GM19397 (cell line): ENCODE data around the gene EFCAB5.
"Not testable (repeated sequence)": the region's sequence is repeated elsewhere in the genome, so short reads cannot be mapped to it uniquely, and the experiment has no call there.

ENCODE experiments used
- ATAC-seq: cut with Tn5 transposase; IDR thresholded peaks from one replicate; pipeline ENCODE4 v1.9.1; 2021; ENCODE audit warnings: mild to moderate bottlenecking, moderate library complexity; ENCODE audit not compliant: unreplicated experiment

EFCAB5 gene

GRCh38 chr17:30091771-30092170 is 150.3 kb downstream of the EFCAB5 start:
- no peak for ATAC-seq

- no peak for ATAC-seq
These were observed 151.5 kb downstream of the EFCAB5 start for GRCh38 chr17:30092886-30093285.

- ATAC-seq, result no peak
These were observed 152.2 kb downstream of the EFCAB5 start for GRCh38 chr17:30093463-30094147.

GRCh38 chr17:30095507-30096244 is 154.2 kb downstream of the EFCAB5 start:
- ATAC-seq, result no peak

GRCh38 chr17:30101686-30102390 is 160.4 kb downstream of the EFCAB5 start:
- no peak for ATAC-seq

GRCh38 chr17:30103921-30104320 is 162.5 kb downstream of the EFCAB5 start:
- no peak for ATAC-seq

- peak; percentile 61 for ATAC-seq
These were observed 163.3 kb downstream of the EFCAB5 start for GRCh38 chr17:30104575-30105339.

GRCh38 chr17:30112794-30113193 is 171.4 kb downstream of the EFCAB5 start:
- ATAC-seq, result no peak

- no peak for ATAC-seq
These were observed 171.8 kb downstream of the EFCAB5 start for GRCh38 chr17:30113213-30113612.

- no peak for ATAC-seq
These were observed 174.9 kb downstream of the EFCAB5 start for GRCh38 chr17:30116345-30116660.

- ATAC-seq, result peak; percentile 96
These were observed 175.5 kb downstream of the EFCAB5 start, which contains the start of gene NSRP1 for GRCh38 chr17:30116661-30117551. NSRP1 (plus strand) TSS chr17:30116816; CDS start chr17:30116844, 28 bp downstream.

- no peak for ATAC-seq
These were observed 176.2 kb downstream of the EFCAB5 start for GRCh38 chr17:30117675-30118081.

GRCh38 chr17:30118635-30119034 is 177.2 kb downstream of the EFCAB5 start:
- not testable (repeated sequence) for ATAC-seq

- ATAC-seq, result no peak
These were observed 182.9 kb downstream of the EFCAB5 start for GRCh38 chr17:30124273-30124796.

GRCh38 chr17:30130121-30130520 is 188.7 kb downstream of the EFCAB5 start:
- no peak for ATAC-seq

GRCh38 chr17:30132615-30133014 is 191.2 kb downstream of the EFCAB5 start:
- ATAC-seq, result no peak

- no peak for ATAC-seq
These were observed 191.8 kb downstream of the EFCAB5 start for GRCh38 chr17:30133197-30133596.

GRCh38 chr17:30134551-30134950 is 193.1 kb downstream of the EFCAB5 start:
- ATAC-seq, result no peak

GRCh38 chr17:30137158-30137557 is 195.7 kb downstream of the EFCAB5 start:
- ATAC-seq, result no peak

GRCh38 chr17:30147860-30148259 is 206.4 kb downstream of the EFCAB5 start:
- not testable (repeated sequence) for ATAC-seq
